Activated naive CD8-positive, alpha-beta T cell treated with anti-CD3 and anti-CD28 coated beads, Interleukin-2, amount 50 U/mL, for 16 hours (primary cell): ENCODE measurements around the gene JPH2.

Source experiments
- DNase-seq: peaks from one replicate; pipeline ENCODE4 v3.0.0-alpha.2; 2020; ENCODE audit warnings: low read depth, low spot score

The JPH2 gene

GRCh38 chr20:44102582-44102981, 84.4 kb downstream of the JPH2 start:
- no peak for DNase-seq

DNA sequence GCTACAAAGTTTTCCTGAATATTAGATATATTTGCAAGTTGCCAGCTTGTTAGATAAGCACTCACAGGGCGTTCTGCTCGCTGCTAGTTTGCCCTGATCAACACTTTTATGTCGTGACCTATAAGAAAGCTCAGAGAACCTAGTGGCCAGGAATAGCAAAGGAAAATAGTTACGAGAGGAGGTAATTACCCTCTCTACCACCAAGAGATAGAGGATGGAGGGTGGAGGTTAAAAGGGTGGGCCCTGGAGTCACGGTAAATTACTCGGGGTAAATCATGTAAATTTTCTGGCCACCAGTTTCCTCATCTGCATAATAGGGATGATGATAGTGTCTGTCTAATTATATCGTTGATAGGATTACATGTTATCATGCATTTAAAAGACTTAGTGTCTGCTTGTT, 87.2 kb downstream of the JPH2 start:
- no peak for DNase-seq

GRCh38 chr20:44098657-44099056, 88.3 kb downstream of the JPH2 start:
- no peak for DNase-seq

GRCh38 chr20:44098256-44098630, 88.7 kb downstream of the JPH2 start:
- no peak for DNase-seq

GRCh38 chr20:44097521-44098255, 89.3 kb downstream of the JPH2 start:
- DNase-seq: no peak

DNA sequence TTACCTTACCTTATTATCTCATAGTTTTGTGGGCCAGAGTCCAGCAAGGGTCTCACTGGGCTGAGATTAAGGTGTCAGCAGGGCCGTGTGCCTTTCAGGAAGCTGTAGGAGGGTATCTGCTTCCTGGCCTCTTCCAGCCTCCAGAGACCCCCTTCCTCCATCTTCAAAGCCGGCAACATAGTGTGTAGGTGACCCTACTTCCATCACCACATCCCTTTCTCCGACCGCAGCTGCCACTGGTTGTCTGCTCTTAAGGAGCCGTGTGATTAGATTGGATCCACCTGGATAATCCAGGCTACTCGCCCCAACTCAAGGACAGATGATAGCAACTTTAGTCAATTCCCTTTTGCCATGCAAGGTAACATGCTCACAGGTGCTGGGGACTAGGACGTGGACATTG, 91.2 kb downstream of the JPH2 start:
- DNase-seq: no peak

- no peak for DNase-seq
Measured at GRCh38 chr20:44093249-44093582, 93.8 kb downstream of the JPH2 start.

DNA sequence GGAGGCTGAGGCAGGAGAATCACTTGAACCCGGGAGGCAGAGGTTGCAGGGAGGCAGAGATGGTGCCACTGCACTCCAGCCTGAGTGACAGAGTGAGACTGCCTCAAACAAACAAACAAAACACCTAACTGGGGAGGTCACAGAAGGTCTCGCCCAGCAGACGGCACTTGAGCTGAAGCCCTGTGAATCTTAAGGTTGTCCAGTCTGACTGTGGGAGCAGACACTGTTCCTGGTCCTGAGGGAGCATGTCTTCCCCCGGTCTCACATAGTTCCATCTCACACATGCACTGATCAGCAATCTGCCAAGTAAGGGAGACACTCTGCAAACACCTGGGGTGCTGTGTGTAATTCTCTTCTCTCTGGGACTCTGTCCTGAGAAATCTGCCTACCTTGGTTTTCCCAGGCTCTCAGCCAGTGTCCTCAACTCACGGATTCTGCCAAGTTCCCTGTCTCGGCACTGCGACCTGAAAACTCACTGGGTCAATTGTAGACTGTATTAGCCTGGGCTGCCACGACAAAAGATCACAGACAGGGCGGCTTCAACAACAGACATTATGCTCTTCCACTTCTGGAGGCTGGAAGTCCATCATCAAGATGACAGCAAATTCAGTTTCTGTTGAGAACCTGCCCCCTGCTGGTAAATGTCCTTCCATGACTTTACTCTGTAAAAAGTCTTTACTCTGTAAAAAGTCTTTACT, 94.3 kb downstream of the JPH2 start:
- DNase-seq: no peak

DNA sequence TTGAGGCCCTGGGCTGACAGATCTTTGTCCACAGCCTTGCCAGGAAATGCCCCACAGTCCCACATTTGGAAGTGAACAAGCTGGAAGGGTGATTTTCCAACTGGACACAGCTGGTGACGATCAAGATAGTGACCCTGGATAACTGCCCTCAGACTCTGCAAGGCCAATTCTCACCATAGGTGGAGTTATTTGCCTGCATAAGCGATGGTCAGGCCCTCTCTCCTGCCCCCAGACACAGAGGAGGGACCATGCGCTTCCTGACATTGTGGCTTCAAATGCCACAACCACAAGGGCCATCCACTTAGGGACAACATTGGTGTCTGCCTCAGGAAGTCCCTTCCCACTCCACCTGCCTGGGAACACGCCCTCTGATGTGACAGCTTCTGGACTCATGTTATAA, 96.0 kb downstream of the JPH2 start:
- no peak for DNase-seq

- no peak for DNase-seq
Measured at GRCh38 chr20:44089987-44090674, 96.9 kb downstream of the JPH2 start.

- DNase-seq: no peak
Measured at GRCh38 chr20:44087857-44088120, 99.2 kb downstream of the JPH2 start.

DNA sequence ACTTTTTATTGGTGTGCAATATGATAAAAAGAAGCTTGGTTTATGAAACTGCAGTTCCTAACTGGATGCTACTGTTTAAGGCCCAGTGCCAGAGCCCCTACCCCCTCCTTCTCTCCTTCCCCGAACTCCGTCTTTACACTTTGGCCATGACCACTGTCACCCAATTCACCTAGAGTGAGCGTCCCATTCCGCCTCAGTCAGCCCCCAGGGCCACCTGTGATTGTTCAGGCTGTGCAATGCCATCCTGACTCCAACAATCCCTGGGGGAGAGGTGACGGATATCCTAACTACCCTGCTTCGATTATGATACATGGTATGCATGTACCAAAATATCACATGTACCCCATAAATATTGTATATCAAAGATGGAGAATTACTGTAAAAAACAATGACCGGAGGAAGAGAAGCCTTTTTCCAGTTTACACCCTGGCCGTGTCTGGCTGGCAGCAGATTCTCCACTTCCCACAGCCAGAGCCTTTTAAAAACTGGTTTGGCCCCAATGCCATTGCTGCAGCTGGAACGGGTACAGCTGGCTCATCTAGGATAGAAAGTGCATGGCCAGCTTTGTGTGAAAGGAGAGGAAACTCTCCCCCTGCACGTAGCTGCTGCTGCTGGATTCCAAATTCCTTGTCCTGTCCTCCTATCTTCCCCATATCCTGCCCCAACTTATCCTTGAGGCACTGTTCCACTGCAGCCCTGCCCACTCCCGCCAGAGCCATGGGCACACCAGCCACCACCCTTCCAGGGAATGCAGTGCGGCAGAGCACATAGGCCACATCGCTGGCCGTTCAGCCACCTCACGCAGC, 99.7 kb downstream of the JPH2 start:
- DNase-seq: no peak

DNA sequence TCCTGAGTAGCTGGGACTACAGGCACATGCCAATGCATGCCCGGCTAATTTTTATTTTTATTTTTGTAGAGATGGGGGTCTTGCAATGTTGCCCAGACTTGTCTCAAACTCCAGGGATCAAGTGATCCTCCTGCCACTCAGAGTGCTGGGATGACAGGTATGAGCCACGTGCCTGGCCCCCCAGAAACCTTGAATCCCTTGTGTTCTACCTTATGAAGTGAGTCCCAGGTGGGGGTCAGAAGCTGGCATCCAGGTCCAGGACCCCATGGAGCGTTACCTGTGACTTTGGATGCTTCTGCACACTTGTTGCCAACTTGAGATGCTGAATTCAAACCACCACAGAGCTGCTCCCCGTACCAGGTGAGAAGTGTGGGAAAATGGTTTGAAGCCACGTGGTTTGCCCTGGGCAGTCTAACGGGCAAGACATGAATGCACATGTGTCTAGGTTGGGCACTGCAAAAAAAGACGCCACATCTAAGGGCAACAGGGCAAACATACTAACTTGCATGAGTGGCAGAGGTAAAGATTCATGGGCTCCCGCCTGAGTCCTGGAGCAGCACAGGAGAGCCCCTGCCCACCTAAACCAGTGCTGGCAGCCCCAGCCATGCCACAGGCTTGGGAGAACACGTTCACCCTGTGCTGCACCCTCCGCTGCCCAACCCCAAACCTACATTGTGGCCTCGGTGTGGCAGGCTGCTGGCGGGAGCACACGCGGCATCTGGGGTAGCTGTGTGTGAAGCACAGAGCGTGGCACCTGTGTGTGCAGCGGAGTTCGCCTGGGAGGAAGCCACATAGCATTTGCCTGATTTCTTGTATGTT, 101.2 kb downstream of the JPH2 start:
- no peak for DNase-seq

DNA sequence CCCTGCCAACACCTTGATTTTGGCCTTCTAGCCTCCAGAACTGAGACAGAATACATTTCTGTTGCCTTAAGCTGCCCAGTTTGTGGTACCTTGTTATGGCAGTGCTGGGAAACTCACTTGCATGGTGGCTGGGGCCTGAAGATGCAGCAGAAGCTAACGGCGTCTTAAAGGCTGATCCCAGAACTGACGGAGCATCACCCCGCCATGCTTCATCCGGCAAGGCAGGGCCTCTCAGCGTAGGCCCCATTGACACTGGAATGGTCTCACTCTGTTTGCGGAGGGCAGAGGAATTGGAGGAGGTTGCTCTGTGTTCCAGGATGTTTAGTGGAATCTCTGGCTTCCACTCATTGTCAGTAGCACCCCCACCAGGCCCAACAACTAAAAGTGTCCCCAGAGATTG, 102.1 kb downstream of the JPH2 start:
- DNase-seq: no peak

DNA sequence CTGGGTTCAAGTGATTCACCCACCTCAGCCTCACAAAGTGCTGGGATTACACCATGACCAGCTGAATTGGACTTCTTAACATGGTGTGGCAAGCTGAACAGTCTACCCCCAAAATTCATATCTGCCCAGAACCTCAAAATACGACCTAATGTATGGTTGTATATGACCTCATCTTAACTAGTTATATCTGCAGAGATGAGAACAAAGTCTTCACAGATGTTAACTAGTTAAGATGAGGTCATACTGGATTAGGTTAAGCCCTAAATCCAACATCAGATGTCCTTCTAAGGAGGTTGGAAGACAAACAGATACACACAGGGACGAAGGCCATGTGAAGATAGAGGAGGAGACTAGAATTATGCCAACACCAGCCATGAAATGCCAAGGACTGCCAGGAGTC, 102.5 kb downstream of the JPH2 start:
- no peak for DNase-seq

- no peak for DNase-seq
Measured at GRCh38 chr20:44083220-44083933, 103.6 kb downstream of the JPH2 start.

- DNase-seq: no peak
Measured at GRCh38 chr20:44081888-44082287, 105.1 kb downstream of the JPH2 start.

GRCh38 chr20:44081476-44081875, 105.5 kb downstream of the JPH2 start:
- no peak for DNase-seq

GRCh38 chr20:44080646-44081267, 106.2 kb downstream of the JPH2 start:
- peak; percentile 57 for DNase-seq

DNA sequence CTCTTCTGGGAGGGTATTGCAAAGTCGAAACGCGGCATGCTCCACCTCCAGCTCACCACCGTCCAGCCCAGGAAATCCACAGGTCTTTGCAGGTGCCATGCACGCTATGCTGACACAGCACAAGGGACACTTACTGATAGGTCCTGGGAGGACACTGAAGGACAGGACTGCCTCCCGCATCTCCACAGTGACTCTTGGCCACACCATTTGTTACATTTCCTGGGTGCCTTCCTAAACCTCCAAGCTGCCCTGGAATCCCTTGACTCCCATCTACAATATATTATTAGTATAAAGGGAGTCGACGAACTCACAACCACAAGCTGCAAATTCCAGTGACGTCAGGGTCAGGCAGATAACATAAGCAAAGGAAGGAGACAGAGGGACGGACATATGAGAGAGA, 106.9 kb downstream of the JPH2 start:
- no peak for DNase-seq
